Fibroblast of villous mesenchyme (primary cell): ENCODE data around the gene MPRIP. TPM values are rescaled to one million over a fixed set of nuclear protein-coding genes. Genes with fewer than 3 reads are reported as not detected.
A peak's percentile ranks its signal among the peaks of the same experiment; 100 is the strongest.

Source experiments
- DNase-seq: peaks from one replicate; pipeline ENCODE4 v3.0.0-alpha.2; 2010; ENCODE audit warnings: low read depth
- H3K4me3 ChIP-seq: 2 replicates; pipeline ENCODE4 v1.5.1; 2011; ENCODE audit warnings: low read depth, mild to moderate bottlenecking, low read length
- total RNA-seq: library from RNA; depleted of rRNA; stranded (reverse); fragments of >200 nt; gene quantifications from 2 replicates; pipeline ENCODE4 v1.2.3, GENCODE V29; 2012
- TF ChIP-seq, protein P1 (sequence below): IDR thresholded peaks from 2 replicates; pipeline ENCODE4 v1.5.1; 2012; ENCODE audit warnings: low read depth, mild to moderate bottlenecking, low read length; ENCODE audit not compliant: insufficient read depth

MPRIP gene
- total RNA-seq, 1 donor: 178 TPM

DNA sequence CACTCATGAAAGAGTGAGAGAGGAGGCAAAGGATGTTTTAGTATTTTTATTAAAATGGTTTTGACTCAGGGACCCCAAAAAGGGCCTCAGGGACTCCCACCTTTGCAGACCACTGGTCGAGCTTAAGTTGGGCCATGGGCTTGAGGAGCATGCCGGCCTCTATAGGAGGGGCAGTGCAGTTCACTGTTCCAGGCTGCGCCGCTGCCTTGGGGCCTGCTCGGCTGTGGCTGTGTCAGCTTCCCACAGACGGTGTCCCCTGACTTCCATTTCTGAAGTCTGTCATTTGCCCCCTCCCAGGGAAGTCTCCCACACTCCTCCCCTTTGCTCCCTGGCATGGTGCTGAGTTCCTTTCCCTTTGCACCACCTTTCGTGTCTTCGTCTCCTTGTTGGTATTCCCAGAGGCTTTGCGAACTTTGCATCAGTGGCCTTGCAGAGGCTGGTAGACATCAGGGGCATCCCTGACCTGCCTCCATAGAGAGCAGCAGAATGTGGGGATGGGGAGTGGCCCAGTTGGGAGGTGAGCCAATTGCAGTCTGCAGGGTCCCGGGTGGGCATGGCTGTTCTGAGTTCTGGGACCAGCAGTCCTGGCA lies 17.1 kb downstream of the MPRIP start:
- TF ChIP-seq, protein P1, sequence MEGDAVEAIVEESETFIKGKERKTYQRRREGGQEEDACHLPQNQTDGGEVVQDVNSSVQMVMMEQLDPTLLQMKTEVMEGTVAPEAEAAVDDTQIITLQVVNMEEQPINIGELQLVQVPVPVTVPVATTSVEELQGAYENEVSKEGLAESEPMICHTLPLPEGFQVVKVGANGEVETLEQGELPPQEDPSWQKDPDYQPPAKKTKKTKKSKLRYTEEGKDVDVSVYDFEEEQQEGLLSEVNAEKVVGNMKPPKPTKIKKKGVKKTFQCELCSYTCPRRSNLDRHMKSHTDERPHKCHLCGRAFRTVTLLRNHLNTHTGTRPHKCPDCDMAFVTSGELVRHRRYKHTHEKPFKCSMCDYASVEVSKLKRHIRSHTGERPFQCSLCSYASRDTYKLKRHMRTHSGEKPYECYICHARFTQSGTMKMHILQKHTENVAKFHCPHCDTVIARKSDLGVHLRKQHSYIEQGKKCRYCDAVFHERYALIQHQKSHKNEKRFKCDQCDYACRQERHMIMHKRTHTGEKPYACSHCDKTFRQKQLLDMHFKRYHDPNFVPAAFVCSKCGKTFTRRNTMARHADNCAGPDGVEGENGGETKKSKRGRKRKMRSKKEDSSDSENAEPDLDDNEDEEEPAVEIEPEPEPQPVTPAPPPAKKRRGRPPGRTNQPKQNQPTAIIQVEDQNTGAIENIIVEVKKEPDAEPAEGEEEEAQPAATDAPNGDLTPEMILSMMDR: no peak
- no peak overlapping the region for H3K4me3 ChIP-seq
- no peak for DNase-seq

DNA sequence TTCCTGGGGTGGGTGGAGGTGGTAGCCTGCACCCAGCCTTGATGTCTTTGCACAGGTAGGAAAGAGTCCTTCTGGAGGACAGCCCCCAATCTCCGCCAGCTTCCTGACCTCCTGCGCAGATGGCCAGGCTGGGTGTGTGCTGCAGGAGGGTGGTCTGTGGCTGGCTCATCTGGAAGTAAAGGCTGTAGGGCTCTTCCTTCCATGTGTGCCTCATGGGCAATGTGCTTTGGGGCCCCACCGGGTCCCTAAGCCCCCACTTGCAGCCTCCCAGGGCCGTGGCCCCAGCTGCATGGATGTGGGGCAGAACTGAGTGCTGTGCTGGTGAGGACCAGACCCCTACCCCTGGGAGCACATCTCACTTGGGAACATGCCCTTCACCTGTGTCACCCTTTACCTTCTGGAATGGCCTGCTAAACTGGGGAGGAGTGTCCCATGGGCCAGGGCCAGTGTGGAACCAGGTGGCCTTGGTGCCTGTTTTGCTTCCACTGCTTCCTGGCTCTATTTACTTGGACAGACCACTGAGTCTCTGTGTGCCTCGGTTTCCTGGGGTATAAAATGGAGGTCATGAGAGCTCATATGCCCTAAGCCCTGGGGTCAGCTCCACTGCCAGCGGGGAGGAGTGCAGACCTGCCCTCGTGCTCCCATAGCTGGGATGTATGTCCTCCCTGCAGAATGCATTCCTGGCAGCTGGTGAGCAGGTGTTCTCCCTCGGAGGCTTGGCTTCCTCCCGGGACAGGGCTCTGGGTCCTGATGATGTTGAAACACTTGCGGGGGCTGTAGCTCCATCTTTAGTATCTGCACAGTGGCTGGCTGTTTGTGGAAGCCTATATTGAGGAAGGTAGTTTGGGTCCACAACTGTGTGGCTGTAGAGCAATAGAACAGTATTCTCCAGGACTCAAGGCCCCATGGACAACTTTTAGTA lies 18.0 kb downstream of the MPRIP start:
- H3K4me3 ChIP-seq: no peak overlapping the region
- TF ChIP-seq, protein P1: no peak
- no peak for DNase-seq

DNA sequence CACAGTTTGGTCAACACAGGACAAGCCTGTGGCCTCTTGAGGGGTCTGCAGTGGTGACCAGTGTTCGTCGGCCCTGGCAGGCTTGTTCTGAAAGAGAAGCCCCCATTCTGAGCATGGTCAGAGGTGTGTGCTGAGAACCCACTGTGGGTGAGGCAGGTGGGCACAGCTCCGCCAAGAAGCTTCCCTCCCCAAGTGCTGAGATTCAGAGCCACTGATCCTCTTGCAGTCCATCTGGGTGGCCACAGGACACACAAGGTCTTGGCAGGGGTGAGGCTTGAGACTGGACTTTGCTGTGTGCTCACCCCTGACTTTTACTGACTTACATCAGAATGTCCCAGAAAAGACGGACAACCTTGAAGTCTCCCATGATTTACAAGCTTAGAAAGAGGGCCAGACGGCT lies 18.7 kb downstream of the MPRIP start:
- H3K4me3 ChIP-seq: no peak overlapping the region
- DNase-seq: no peak
- TF ChIP-seq, protein P1: no peak

DNA sequence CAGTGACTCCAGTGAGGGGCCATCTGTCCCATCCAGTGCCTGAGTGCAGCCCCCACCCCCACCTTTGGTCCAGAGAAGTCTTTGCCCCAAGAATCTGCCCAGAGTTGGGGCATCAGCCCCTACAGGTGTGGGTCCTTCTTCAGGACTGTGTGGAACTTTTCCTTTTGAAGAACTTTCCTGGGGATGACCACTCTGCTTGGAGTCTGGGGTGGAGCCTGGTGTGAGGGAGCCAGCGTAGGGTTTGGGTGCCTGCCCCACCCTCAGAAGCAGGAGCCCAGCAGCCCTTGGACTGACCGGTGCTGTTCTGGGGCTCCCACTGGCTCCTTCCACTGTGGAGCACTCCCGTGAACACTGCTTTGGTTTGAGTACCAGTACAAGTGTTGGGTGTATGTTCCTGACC lies 19.3 kb downstream of the MPRIP start:
- DNase-seq: no peak
- H3K4me3 ChIP-seq: no peak overlapping the region
- TF ChIP-seq, protein P1: no peak

DNA sequence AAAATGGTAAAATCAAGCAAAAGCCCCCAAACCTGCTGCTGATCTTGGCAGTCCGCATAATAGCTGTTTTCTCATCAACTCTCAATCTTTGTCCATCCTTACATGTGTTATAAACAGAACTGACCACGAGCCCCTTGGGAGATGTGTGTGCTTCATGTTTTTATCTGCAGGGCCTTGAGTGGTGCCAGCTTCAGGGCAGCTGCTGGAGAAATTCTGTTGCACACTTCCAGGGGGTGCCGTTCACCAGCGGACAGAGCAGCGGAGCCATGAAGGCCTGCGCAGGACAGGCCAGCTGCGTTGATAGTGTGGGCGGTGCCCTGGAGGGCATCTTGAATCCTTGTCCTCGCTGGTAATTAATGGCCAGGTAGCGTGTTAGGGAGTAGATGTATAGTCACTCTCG lies 20.1 kb downstream of the MPRIP start:
- TF ChIP-seq, protein P1: no peak
- no peak overlapping the region for H3K4me3 ChIP-seq
- peak; percentile 33 for DNase-seq

DNA sequence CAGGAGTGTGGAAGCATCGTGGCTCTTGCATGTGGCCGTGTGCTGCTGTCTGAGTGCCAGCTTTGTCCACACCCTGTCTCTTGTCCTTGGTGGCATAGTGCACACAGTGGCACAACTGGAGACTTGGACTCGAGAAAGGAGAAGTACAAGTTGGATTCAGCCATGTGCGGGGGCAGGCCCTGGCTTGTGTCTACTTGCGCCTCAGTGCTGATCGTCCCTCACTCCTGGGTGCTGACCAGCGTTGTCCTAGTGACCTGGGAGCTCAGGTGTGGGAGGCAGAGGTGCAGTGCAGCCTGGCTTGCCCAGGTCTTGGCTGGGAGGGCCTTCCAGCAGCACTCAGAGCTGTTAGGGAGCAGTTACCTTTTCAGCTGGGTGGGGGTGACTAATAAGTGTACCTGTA lies 20.6 kb downstream of the MPRIP start:
- no peak for DNase-seq
- TF ChIP-seq, protein P1: no peak
- H3K4me3 ChIP-seq: no peak overlapping the region
